Memory B cell (primary cell): ENCODE data around the gene IGFBP7.

Source experiments
- ATAC-seq: fragments of 150-1000 bp; cut with Tn5 transposase; 2 replicates; pipeline ENCODE4 v1.10.0; 2021; ENCODE audit warnings: low read depth, mild to moderate bottlenecking, moderate library complexity
- DNase-seq, 2 donors: peaks; one replicate each; pipeline ENCODE4 v3.0.0; 2022; ENCODE audit warnings: low spot score in 2 of 2
- H3K27ac Mint-ChIP-seq: one replicate; pipeline ENCODE4 v1.8.0; 2022; ENCODE audit warnings: mild to moderate bottlenecking, moderate library complexity, mixed read lengths
- H3K27me3 Mint-ChIP-seq: one replicate; pipeline ENCODE4 v1.8.0; 2022; ENCODE audit warnings: mixed read lengths
- H3K36me3 Mint-ChIP-seq: one replicate; pipeline ENCODE4 v1.8.0; 2022; ENCODE audit warnings: mild to moderate bottlenecking, mixed read lengths
- H3K4me1 Mint-ChIP-seq: one replicate; pipeline ENCODE4 v1.8.0; 2022; ENCODE audit warnings: mixed read lengths
- H3K4me3 Mint-ChIP-seq: one replicate; pipeline ENCODE4 v1.8.0; 2022; ENCODE audit warnings: mild to moderate bottlenecking, moderate library complexity, mixed read lengths
- H3K9me3 Mint-ChIP-seq: one replicate; pipeline ENCODE4 v1.8.0; 2022; ENCODE audit warnings: mixed read lengths

IGFBP7 gene

GRCh38 chr4:57080781-57081650, 29.2 kb downstream of the IGFBP7 start:
- Mint-ChIP-seq H3K27me3 (peaks cover 11% of the 10 kb centered on the region), H3K4me1 (no peaks in the 10 kb centered on the region), H3K9me3 (peaks cover 3% of the 10 kb centered on the region), H3K4me3 (no peak overlapping the region), H3K27ac (no peak overlapping the region), H3K36me3 (no peaks in the 10 kb centered on the region)
- no peak for ATAC-seq
- no peak for DNase-seq

- Mint-ChIP-seq H3K9me3 (no peaks in the 10 kb centered on the region), H3K36me3 (no peaks in the 10 kb centered on the region), H3K27ac (no peak overlapping the region), H3K4me1 (no peaks in the 10 kb centered on the region), H3K4me3 (no peak overlapping the region), H3K27me3 (peaks cover 6% of the 10 kb centered on the region)
- ATAC-seq (no peak), DNase-seq (no peak)
Measured at GRCh38 chr4:57078685-57079521, 31.3 kb downstream of the IGFBP7 start.

GRCh38 chr4:57077550-57078343, 32.4 kb downstream of the IGFBP7 start:
- Mint-ChIP-seq H3K4me3 (no peak overlapping the region), H3K27me3 (peaks cover 7% of the 10 kb centered on the region), H3K36me3 (no peaks in the 10 kb centered on the region), H3K4me1 (no peaks in the 10 kb centered on the region), H3K9me3 (no peaks in the 10 kb centered on the region), H3K27ac (no peak overlapping the region)
- DNase-seq (no peak), ATAC-seq (no peak)

- Mint-ChIP-seq H3K4me1 (no peaks in the 10 kb centered on the region), H3K36me3 (no peaks in the 10 kb centered on the region), H3K27me3 (peaks cover 8% of the 10 kb centered on the region), H3K4me3 (no peak overlapping the region), H3K9me3 (no peaks in the 10 kb centered on the region), H3K27ac (no peak overlapping the region)
- no peak for DNase-seq
- ATAC-seq, result no peak
Measured at GRCh38 chr4:57076646-57077045, 33.5 kb downstream of the IGFBP7 start.

GRCh38 chr4:57075367-57075766, 34.8 kb downstream of the IGFBP7 start:
- DNase-seq, result no peak
- Mint-ChIP-seq H3K36me3 (no peaks in the 10 kb centered on the region), H3K27me3 (peaks cover 6% of the 10 kb centered on the region), H3K27ac (no peak overlapping the region), H3K4me1 (no peaks in the 10 kb centered on the region), H3K9me3 (no peaks in the 10 kb centered on the region), H3K4me3 (no peak overlapping the region)
- ATAC-seq, result no peak

GRCh38 chr4:57074744-57075143, 35.4 kb downstream of the IGFBP7 start:
- Mint-ChIP-seq H3K27me3 (peaks cover 6% of the 10 kb centered on the region), H3K4me1 (no peaks in the 10 kb centered on the region), H3K9me3 (no peaks in the 10 kb centered on the region), H3K27ac (no peak overlapping the region), H3K4me3 (no peak overlapping the region), H3K36me3 (no peaks in the 10 kb centered on the region)
- ATAC-seq (no peak), DNase-seq (no peak)

- ATAC-seq (no peak), DNase-seq (no peak)
- no peak overlapping the region for H3K27ac Mint-ChIP-seq
- H3K4me3 Mint-ChIP-seq, result no peak overlapping the region
- no peaks in the 10 kb centered on the region for H3K9me3 Mint-ChIP-seq
- no peaks in the 10 kb centered on the region for H3K36me3 Mint-ChIP-seq
- no peaks in the 10 kb centered on the region for H3K4me1 Mint-ChIP-seq
- peaks cover 4% of the 10 kb centered on the region for H3K27me3 Mint-ChIP-seq
Measured at GRCh38 chr4:57073559-57073958, 36.6 kb downstream of the IGFBP7 start.

- DNase-seq (no peak), ATAC-seq (no peak)
- Mint-ChIP-seq H3K4me1 (no peaks in the 10 kb centered on the region), H3K36me3 (no peaks in the 10 kb centered on the region), H3K4me3 (no peak overlapping the region), H3K27me3 (peaks cover 1% of the 10 kb centered on the region), H3K27ac (no peak overlapping the region), H3K9me3 (no peaks in the 10 kb centered on the region)
Measured at GRCh38 chr4:57071326-57071725, 38.9 kb downstream of the IGFBP7 start.

GRCh38 chr4:57070461-57070860, 39.7 kb downstream of the IGFBP7 start:
- H3K27ac Mint-ChIP-seq, result no peak overlapping the region
- peaks cover 3% of the 10 kb centered on the region for H3K27me3 Mint-ChIP-seq

GRCh38 chr4:57068237-57068981, 41.8 kb downstream of the IGFBP7 start:
- H3K27ac Mint-ChIP-seq, result no peak overlapping the region
- H3K9me3 Mint-ChIP-seq, result no peaks in the 10 kb centered on the region
- ATAC-seq (no peak), DNase-seq (no peak)
- no peaks in the 10 kb centered on the region for H3K36me3 Mint-ChIP-seq
- H3K27me3 Mint-ChIP-seq, result peaks cover 3% of the 10 kb centered on the region
- H3K4me1 Mint-ChIP-seq, result no peaks in the 10 kb centered on the region
- no peak overlapping the region for H3K4me3 Mint-ChIP-seq

More at GRCh38 chr4:57070461-57070860, 39.7 kb downstream of the IGFBP7 start:
- Mint-ChIP-seq H3K4me1 (no peaks in the 10 kb centered on the region), H3K36me3 (no peaks in the 10 kb centered on the region), H3K4me3 (no peak overlapping the region), H3K9me3 (no peaks in the 10 kb centered on the region)
- ATAC-seq, result no peak
- no peak for DNase-seq

GRCh38 chr4:57065730-57066482, 44.3 kb downstream of the IGFBP7 start:
- Mint-ChIP-seq H3K27ac (no peak overlapping the region), H3K4me3 (no peak overlapping the region), H3K9me3 (no peaks in the 10 kb centered on the region), H3K4me1 (no peaks in the 10 kb centered on the region), H3K27me3 (peaks cover 4% of the 10 kb centered on the region), H3K36me3 (no peaks in the 10 kb centered on the region)
- no peak for DNase-seq
- no peak for ATAC-seq

- Mint-ChIP-seq H3K4me3 (no peak overlapping the region), H3K36me3 (no peaks in the 10 kb centered on the region), H3K9me3 (no peaks in the 10 kb centered on the region), H3K27ac (no peak overlapping the region), H3K27me3 (peaks cover 4% of the 10 kb centered on the region), H3K4me1 (no peaks in the 10 kb centered on the region)
- no peak for ATAC-seq
- no peak for DNase-seq
Measured at GRCh38 chr4:57064811-57065711, 45.1 kb downstream of the IGFBP7 start.
